ENCODE measurements around the gene SIX6. TPM values are rescaled to one million over a fixed set of nuclear protein-coding genes. Genes with fewer than 3 reads are reported as not detected.
A peak's percentile ranks its signal among the peaks of the same experiment; 100 is the strongest.

SIX6 gene
- total RNA-seq, 1 experiment from 2014 or later: 0.07 TPM

- DNase-seq: peak; percentile 50
- no peaks in the 10 kb centered on the region for H3K27me3 ChIP-seq (ENCODE audit: control insufficient read depth, insufficient read depth, low read length)
- no peak overlapping the region for H3K4me3 ChIP-seq (ENCODE audit: insufficient read depth, low read depth, low read length)
- H3K36me3 ChIP-seq (replicated peaks; ENCODE audit: control insufficient read depth, insufficient read depth, low read length): no peaks in the 10 kb centered on the region
These were observed 53.1 kb downstream of the SIX6 start for GRCh38 chr14:60561845-60562746.

Other genes starting within 250 kb of the SIX6 start
- 0.67 and 0.80 TPM in 2 replicates for gene C14orf39, start 23.1 kb upstream of the SIX6 start, total RNA-seq (2014; rRNA removed; shearing (Covaris generic))
- gene SIX1, start 140.3 kb downstream of the SIX6 start, total RNA-seq (2014; rRNA removed; shearing (Covaris generic)): 0.07 TPM in 1 of 2 replicates, not detected in the other
- gene SIX4, start 215.2 kb downstream of the SIX6 start, total RNA-seq (2014; rRNA removed; shearing (Covaris generic)): 24.7 and 25.8 TPM in 2 replicates
- gene MNAT1, start 225.6 kb downstream of the SIX6 start, total RNA-seq (2014; rRNA removed; shearing (Covaris generic)): 57.4 and 78.2 TPM in 2 replicates